ENCODE results near the gene CGN.
"Not testable (repeated sequence)": the region's sequence is repeated elsewhere in the genome, so short reads cannot be mapped to it uniquely, and the experiment has no call there.

CGN gene

DNA sequence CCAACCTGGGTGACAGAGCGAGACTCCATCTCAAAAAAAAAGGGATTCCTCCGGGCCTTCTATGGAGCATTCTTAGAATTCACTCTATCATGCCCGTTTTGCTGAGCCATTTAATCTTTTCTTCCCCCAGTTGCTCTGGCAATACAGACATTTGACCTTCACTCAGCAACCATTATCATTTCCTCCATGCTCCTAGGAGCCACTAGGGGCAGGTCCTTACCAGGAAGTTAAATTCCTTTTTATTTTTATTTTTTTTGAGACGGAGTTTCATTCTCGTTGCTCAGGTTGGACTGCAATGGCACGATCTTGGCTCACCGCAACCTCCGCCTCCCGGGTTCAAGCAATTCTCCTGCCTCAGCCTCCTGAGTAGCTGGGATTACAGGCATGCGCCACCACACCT, 9.7 kb upstream of the CGN start:
- DNase-seq, result no peak

DNA sequence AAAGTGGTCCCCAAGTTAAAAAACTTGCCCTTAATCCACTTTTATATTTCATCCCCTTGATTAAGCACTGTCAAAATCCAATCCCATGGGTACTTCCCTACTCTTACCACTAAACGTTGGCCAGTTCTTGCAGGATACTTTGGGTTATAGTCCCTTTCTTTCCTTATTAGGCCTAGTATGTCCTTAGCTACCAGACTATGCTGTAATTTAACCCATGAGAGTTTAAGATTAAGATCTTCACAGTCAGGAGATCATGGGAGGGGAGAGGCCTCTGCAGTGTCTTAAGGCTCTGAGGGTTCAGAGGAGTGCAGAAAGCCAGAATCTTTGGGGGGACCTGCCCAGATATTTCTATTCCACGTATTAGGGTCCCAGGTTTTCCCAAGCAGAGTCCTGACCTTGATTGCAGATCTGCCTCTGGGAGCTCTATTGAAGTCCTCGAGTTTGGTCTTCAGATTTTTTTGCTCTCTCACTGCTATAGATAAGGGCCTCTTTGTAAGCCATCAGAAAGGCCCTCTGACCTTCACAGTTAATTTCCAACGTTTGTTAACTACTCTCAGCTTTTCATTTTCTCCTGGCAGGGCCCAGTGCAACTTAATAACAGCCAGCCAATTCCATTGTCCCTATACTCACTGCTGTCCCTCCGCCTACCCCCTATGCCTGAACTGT, 9.0 kb upstream of the CGN start:
- DNase-seq, result no peak

DNA sequence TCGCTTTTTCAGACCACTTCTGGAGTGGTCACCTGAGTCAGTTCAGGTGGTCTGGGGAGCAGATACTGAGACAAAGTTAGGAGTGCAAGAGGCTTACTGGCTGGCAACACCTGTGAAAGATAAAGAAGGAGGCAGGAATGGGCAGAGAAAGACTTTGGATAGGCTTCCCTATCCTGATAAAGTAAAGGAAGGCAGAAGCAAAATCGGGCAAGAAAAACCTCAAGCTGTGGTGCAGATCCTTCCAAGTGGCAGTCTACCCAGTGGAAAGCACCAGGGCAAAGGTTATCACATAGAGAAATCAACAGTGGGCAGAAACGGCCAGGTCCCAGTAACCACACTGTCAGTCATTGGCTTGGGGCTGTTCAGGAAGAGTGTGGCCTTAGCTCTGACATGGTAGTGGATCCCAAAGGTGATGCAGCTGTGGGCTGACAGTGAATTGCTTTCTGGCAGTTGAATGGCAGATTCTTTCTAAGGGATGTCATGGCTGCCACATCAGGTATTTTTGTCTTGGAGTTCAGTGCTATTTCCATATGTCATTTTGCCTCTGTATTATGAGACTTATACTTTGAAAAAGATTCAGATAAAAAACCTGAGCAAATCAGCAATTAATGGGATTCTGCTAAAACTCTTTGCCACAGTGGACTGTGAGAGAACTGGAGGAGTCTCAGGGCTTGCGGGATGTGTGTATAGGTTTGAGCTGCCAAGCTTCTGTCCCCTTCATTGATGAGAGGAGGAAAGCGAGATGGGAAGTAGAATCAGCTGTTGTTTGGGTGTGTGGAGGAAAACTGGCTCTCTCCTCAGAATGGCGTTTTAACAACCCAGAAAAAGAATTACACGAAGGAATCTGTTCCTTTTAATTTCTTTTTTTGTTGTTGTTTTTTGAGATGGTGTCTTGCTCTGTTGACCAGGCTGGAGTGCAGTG, 8.1 kb upstream of the CGN start:
- DNase-seq, result no peak

DNA sequence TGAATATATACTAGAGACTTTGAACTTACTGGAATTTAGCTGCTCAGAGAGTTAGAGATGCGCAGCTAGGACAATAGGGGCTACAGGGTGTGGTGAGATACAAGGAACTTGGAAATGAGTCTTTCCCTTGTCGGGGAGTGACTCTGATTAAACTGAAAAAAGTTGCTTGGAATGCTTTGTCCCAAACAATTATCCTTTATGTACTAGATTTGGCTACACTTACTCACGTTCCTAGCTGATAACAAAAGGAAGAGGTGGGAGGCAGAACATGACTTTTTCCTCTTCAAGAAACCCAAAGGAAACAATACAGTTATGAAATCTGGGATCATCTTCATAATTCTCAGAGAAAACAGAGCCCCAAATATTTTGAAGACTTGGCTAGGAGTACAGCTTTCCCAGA, 6.9 kb upstream of the CGN start:
- DNase-seq, result no peak

DNA sequence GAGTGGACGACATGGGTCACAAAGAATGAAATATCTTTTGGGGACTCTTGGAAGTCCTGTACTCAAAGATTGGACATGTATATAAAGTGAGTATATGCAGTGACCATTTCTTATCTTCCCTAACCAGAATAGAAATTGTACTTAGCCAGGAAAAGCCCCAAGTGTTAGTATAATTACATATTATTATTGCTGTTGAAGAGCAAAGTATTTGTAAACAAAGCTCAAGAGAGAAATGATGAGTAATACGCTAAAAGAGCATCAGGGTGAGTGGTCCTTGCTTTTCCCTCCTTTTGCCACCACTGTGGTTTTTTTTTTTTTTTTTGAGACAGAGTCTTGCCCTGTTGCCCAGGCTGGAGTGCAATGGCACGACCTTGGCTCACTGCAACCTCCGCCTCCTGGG, 6.4 kb upstream of the CGN start:
- DNase-seq, result no peak

DNA sequence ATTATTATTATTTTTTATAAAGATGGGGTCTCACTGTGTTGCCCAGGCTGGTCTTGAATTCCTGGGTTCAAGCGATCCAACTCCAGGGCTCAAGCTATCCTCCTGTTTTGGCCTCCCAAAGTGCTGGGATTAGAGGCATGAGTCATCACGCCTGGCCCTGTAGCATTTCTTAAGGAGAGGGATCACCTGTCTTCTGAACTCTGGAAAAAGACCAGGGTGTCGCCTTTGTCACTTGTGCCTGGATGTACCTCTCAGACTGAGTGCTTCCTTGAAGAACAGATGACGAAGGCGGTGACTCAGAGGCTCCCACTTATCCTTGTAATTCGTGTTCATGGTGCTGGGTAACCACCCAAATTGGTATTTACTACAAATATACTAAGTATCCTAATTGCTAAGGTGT, 2.4 kb upstream of the CGN start:
- DNase-seq, result peak in 1 of 2 experiments; percentile 9

DNA sequence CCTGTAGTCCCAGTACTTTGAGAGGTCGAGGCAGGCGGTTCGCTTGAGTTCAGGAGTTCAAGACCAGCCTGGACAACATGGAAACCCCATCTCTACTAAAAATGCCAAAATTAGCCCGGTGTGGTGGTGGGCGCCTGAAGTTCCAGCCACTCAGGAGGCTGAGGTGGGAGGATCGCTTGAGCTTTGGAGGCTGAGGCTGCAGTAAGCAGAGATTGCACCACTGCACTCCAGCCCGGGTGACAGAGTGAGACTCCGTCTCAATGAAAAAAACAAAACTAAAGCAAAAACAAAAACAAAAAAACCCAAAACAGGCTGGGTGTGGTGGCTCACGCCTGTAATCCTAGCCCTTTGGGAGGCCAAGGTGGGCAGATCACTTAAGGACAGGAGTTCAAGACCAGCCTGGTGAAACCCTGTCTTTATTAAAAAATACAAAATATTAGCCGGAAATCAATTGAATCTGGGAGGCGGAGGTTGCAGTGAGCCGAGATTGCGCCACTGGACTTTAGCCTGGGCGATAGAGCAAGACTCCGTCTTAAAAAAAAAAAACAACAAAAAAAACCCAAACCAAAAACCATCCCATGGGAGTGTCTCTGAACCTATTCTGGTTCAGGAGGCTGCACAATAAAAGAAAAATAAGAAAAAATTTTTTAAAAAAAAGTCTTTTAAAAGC, 1.7 kb upstream of the CGN start:
- no peak for DNase-seq

DNA sequence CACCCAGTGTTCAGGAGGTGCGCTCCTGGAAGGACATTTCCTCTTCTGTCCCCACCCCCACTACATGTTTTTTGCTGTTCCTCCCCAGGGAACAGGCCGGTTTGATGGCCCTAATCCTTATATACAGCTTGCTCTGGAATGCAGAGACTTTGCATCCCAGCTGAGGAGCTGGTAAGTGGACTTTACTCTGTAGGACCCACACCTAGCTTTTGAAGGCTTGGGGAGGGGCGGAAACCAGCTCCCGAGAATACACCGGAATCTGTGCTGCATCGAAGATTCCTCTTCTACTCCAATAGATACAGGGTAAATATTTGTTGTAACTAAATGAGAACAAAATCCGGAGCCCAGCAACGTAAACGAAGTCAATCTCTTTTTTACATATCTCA, 1.2 kb upstream of the CGN start:
- DNase-seq, result no peak

DNA sequence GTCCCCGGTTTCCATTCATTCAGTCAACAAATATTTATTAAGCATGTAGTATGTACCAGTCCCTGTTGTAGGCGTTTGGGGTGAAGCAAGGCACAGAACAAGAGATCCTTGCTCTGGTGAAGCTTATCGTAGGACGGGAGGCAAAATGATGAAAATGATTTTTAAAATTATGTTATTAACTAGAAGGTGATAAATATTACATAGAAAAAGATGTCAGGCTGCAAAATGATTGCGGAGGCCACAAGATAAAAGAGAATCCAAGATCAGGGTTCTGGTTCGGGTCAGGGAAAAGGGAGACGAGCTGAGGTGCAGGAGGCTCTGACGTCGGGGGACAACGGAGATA, 602 bp upstream of the CGN start:
- DNase-seq, result no peak

DNA sequence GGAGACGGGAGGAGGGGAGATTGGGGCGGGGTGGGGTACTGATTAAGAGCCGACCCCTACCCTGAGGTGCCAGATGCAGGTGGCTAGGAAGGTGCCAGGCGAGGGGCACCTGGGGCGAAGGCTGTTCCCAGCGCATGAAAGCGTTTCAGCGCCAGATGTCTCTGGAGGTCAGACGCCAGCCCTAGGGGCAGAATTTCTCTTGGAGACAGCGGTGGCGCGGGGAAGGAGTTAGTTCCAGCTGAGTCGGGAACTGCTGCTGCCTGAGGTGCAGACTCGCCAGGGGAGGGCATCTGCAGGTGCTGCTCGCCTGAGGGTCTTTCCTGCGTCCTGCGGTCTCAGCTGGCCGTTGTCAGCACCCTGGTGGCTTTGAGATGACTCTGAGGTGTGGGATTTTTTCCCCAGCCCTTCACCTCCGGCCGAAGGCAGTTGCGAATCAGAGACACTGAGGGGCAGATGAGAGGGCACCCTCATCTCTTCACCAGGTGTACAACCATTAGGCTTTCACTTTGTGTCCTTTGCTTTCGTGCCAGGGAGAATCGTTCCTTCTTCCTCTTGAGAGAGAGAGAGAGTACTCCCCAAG, 539 bp downstream of the CGN start:
- peak; percentile 20 to 67 for DNase-seq

DNA sequence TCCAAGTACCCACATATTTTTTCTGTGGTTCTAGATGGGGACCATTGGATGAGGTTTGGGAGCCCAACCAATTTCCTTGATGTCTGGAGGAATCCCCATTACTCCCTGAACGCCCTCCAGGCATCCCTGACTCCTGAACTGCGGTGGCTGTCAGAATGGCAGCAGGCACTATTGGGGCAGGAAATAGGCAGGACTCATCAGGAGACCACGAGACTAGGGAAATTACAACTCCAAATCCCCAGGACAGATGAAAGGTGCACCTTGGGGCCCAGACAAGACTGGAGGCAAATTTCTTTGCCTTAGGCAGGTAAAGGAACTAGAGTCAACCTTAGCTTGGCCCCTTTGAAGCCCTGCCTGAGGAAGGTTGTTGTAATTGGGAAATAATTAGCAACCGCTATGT, 1.1 kb downstream of the CGN start:
- DNase-seq, result no peak

DNA sequence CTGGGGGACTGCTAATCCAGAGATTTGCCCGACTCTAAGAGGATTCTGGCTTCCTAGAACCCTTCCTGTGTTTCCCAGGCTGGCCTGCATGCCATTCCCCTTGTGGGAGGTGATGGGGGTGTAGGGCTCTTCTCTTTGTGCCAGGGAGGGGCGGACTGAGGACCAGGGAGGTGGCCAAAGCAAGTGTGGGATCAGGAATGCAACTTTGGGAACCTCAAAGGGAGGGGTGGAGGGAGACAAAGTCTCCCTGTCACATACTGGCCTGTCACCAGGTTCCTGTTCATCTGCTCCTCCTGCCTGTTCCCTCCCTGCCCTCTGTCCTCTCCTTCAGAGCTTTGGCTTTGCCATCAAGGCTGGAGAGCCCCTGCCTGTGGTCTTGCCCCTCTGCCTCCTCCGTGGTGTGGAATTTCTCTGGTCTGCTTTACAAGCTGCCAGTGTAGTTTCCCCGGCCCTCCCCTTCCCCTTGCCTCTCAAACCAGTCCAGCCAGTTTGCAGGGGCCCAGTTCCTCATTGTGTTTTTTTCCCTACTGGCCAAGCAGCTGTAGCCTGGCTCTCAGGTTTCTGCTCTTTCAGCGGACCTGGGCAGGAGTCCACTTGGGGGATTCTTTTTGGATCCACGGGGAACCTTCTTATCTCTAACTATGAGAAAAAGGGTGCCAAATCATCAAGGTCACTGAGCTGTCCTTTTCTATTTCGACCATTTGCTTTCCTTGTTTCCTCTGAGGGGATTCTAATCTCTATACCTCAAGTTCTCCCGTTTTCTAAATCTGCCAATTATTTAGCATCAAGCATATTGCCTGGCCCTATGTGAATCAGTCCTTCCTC, 1.8 kb downstream of the CGN start:
- no peak for DNase-seq

DNA sequence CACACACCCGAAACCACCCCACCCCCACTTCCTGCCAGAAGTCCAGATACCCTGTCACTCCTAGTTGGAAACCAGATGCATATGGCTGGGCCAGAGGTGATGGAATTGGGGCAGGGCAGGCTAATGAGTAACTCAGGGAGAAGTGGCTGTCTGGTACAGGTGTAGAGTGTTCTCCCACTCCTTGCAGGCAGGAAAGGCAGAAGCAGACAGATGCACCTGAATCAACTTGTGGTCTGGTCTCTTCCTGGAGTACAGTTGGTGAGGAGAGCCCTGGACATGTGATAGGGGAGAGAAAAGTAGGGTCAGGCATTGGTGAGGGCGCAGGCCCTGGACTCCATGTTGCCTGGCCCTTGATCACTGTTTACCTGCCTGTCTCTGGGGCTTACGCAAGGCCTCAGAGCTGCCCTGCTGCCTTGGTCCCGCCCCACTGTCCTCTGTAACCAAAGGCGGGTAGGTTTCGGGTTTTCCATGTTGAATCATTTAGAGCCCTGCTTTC, 2.5 kb downstream of the CGN start:
- no peak for DNase-seq

DNA sequence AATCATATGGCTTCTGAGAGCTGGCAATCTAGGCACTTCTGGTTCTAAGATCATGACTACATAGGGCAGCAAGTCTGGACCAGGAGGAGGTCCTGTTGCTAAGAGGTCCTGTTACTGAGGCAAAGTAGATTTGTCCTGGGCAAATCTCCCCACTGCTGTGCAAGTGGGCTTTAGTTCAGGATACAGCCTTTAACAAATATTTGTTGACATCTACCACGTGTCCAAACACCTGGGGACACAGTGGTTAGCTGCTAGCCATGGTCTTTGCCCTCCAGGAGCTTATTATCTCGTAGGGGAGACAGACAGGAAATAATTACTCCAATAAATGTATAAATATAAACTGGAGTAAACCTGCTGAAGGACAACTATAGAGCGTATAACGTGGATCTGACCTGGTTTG, 3.2 kb downstream of the CGN start:
- DNase-seq, result no peak

DNA sequence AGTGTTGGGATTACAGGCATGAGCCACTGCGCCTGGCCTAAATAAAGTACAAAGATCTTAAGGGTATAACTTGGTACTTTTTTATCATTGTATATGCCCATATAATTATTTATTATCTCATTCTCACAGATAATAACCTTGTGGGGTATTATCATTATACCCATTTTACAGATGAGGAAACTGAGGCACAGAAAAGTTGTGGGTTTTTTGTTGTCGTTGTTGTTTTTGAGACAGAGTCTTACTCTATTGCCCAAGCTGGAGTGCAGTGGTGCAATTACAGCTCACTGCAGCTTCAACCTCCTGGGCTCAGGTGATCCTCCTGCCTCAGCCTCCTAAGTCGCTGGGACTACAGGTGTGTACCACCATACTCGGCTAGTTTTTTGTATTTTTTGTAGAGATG, 4.1 kb downstream of the CGN start:
- no peak for DNase-seq

DNA sequence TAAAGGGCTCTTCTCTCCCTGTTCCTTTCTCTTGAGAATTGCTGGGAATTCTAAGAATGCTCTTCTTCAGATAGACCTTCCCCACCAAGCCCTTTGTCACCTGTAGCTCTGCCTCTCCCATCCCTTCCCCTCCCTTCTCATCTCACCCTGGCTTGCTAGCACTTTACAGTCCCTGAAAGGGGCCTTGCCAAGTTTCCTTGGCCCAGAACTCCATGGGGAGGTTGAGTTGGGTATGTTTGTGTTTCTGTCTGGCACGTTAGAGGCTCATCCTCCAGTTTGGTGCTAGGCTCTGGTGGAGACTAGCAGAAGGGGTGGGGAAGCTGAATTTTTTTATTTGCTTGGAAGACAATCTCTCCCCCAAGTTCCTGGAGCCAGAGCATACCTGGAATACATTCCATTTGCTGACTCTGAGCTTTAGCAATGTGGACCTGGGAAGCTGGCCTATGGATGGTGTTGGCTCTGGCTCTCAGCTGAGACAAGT, 4.9 kb downstream of the CGN start:
- DNase-seq, result no peak

DNA sequence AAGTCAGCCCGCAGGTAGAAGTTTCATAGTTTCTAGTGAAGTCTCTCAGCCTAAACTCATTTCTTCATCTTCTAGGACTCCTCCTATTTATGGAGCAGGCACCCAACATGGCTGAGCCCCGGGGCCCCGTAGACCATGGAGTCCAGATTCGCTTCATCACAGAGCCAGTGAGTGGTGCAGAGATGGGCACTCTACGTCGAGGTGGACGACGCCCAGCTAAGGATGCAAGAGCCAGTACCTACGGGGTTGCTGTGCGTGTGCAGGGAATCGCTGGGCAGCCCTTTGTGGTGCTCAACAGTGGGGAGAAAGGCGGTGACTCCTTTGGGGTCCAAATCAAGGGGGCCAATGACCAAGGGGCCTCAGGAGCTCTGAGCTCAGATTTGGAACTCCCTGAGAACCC, 7.2 kb downstream of the CGN start:
- no peak for DNase-seq

DNA sequence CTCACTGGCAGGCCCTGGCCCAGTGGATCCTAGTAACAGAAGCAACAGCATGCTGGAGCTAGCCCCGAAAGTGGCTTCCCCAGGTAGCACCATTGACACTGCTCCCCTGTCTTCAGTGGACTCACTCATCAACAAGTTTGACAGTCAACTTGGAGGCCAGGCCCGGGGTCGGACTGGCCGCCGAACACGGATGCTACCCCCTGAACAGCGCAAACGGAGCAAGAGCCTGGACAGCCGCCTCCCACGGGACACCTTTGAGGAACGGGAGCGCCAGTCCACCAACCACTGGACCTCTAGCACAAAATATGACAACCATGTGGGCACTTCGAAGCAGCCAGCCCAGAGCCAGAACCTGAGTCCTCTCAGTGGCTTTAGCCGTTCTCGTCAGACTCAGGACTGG, 7.7 kb downstream of the CGN start:
- no peak for DNase-seq

DNA sequence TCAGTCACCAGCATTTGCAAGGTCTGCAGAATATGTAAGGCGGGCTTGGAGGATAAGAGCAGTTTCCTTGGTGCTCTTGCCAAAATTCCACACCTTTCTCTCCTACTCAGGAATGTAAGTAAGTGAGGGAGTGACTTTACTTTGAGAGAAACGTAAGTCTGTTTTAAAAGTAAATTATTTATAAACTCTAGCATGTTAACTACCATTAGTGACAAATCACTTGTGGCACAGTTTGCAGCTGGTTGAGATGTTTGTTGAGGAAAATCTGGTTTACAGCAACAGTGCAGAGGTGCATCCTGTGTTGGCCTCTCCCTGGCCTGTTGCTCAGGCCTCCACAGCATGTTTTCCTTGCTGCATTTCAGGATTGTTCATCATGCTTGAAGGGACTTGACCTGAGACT, 8.5 kb downstream of the CGN start:
- DNase-seq, result no peak

DNA sequence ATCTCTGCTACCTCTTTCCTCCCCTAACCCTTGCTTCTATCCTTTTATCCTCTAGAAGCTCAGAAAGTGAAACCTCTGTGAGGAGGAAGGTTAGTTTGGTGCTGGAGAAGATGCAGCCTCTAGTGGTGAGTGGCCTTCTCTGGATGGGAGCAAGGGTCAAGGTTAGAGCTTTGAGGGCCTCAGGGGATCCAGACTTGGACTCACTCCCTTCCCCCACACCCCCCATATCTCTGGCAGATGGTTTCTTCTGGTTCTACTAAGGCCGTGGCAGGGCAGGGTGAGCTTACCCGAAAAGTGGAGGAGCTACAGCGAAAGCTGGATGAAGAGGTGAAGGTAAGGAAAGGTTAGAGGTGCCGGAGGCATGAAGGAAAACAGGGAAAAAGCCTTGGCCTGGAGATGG, 9.2 kb downstream of the CGN start:
- no peak for DNase-seq

DNA sequence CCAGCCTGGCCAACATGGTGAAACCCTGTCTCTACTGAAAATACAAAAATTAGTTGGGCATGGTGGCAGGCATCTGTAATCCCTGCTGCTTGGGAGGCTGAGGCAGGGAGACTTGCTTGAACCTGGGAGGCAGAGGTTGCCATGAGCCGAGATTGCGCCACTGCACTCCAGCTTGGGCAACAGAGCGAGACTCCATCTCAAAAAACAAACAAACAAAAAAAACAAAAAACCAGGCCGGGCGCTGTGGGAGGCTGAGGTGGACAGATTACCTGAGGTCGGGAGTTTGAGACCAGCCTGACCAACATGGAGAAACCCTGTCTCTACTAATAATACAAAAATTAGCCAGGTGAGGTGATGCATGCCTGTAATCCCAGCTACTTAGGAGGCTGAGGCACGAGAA, 11.2 kb downstream of the CGN start:
- DNase-seq, result not testable (repeated sequence)

DNA sequence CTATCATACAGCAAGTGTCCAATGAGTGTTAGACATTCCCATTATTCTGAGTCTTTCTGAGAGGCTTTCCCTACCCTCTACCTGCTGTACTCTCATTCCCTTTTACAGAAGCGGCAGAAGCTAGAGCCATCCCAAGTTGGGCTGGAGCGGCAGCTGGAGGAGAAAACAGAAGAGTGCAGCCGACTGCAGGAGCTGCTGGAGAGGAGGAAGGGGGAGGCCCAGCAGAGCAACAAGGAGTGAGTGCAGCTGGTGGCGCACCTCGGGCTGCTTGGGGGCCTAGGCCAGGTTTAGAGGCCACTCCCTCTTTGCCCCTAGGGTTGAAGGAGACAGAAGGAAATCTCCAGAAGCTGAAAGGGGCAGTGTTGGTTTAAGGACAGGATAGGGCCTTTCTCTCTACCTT, 12.1 kb downstream of the CGN start:
- DNase-seq, result no peak

DNA sequence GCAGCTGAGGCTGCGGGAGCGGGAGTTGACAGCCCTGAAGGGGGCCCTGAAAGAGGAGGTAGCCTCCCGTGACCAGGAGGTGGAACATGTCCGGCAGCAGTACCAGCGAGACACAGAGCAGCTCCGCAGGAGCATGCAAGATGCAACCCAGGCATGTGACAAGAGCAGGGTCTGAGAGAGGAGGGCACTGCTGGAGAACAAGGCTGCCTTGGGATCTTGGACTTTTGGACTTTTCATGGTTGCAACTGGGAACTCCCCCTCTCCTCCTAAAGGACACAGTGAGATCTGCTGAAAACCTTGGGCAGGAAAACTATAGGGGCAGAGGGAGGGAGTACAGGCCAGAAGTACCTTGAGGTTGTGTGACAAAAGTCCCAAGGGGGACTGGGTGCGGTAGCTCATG, 13.5 kb downstream of the CGN start:
- no peak for DNase-seq
